Esophagus muscularis mucosa (tissue), 4 donors: ENCODE data around the gene HSD11B1. TPM values are rescaled to one million over a fixed set of nuclear protein-coding genes. Genes with fewer than 3 reads are reported as not detected.
A peak's percentile ranks its signal among the peaks of the same experiment; 100 is the strongest.

Experiments used
- DNase-seq: peaks from one replicate; pipeline ENCODE4 v3.0.0-alpha.2; 2017; ENCODE audit errors: extremely low spot score
- H3K27ac ChIP-seq, 4 donors: fragments of 200-600 bp; sonication (generic); replicated peaks in 1 of 4; 1 replicate in 3 of 4; 2 replicates in 1 of 4; pipeline ENCODE4 v1.5.1; 2016 to 2019; ENCODE audit warnings: mild to moderate bottlenecking in 1 of 4
- H3K27me3 ChIP-seq, 4 donors: fragments of 200-600 bp; sonication (generic); one replicate each; pipeline versions ENCODE4 v1.5.1 to v1.6.0; 2016 to 2019
- H3K36me3 ChIP-seq, 4 donors: fragments of 200-600 bp; sonication (generic); one replicate each; pipeline ENCODE4 v1.5.1; 2016 to 2019
- H3K4me1 ChIP-seq, 4 donors: fragments of 200-600 bp; sonication (generic); one replicate each; pipeline ENCODE4 v1.5.1; 2016 to 2019
- H3K4me3 ChIP-seq, 4 donors: fragments of 200-600 bp; sonication (generic); 1 replicate in 2 of 4; 2 replicates in 2 of 4; pipeline ENCODE4 v1.5.1; 2016 to 2019; ENCODE audit warnings: mild to moderate bottlenecking in 4 of 4, moderate library complexity in 1 of 4
- H3K9me3 ChIP-seq, 4 donors: fragments of 200-600 bp; sonication (generic); 1 replicate in 3 of 4; 2 replicates in 1 of 4; pipeline ENCODE4 v1.5.1; 2016 to 2019
- CTCF ChIP-seq, 3 experiments: fragments of 200-600 bp in 2 of 3; fragments of 450-650 bp in 1 of 3; sonication (generic) in 2 of 3; IDR thresholded peaks; one replicate each; pipeline ENCODE4 v1.5.1; 2017 to 2019; ENCODE audit warnings: antibody characterized with exemption in 3 of 3, mild to moderate bottlenecking in 2 of 3, moderate library complexity in 1 of 3
- EP300 ChIP-seq: sonication (generic); formaldehyde crosslinking; IDR thresholded peaks from one replicate; pipeline ENCODE4 v1.6.1; 2017; ENCODE audit warnings: antibody characterized with exemption
- POLR2A ChIP-seq: fragments of 450-650 bp; IDR thresholded peaks from one replicate; pipeline ENCODE4 v1.6.1; 2017; ENCODE audit warnings: antibody characterized with exemption, moderate library complexity, mild to moderate bottlenecking, low read depth
- POLR2AphosphoS5 ChIP-seq, 2 donors: sonication (generic); formaldehyde crosslinking; IDR thresholded peaks; one replicate each; pipeline ENCODE4 v1.6.1; 2017; ENCODE audit warnings: antibody characterized with exemption in 2 of 2
- WGBS: methylation state at CpG from one replicate; pipeline ENCODE4 v1.1.5; 2018; 5-methylcytosine and 5-hydroxymethylcytosine counted together
- intact Hi-C: fragments of 100-400 bp; cut with DNase I; formaldehyde crosslinking; loops from one replicate; pipeline ENCODE4 v1.15.1; 2023
- total RNA-seq, 4 donors: library from RNA; depleted of rRNA; stranded (reverse); fragments of >200 nt; gene quantifications; one replicate each; pipeline versions ENCODE4 v1.1.0 to v1.2.1, GENCODE V29; 2016

Gene HSD11B1
- total RNA-seq, 4 donors from 2014 or later, result 5.0 to 17.2 (median 6.2) TPM

GRCh38 chr1:209670441-209671082 lies 34.1 kb upstream of the HSD11B1 start:
- Histone ChIP-seq H3K4me3 (no peak overlapping the region), H3K9me3 (no peaks in the 10 kb centered on the region), H3K27ac (no peak overlapping the region), H3K4me1 (peaks cover 23 to 27% (median 23%) of the 10 kb centered on the region in 4 donors), H3K36me3 (no peaks in the 10 kb centered on the region), H3K27me3 (no peaks in the 10 kb centered on the region)
- intact Hi-C loops, result no loop called here
- no peak for DNase-seq
- TF ChIP-seq EP300 (no peak), CTCF (IDR thresholded peaks at IDR 0.05) (no peak)
- WGBS, result 100% methylated on average over 1 of the region's 1 CpG

- Histone ChIP-seq H3K9me3 (no peaks in the 10 kb centered on the region), H3K27me3 (no peaks in the 10 kb centered on the region), H3K4me3 (no peak overlapping the region), H3K27ac (peak overlapping the region in 1 of 4 donors; percentile 62), H3K4me1 (peaks cover 30 to 39% (median 32%) of the 10 kb centered on the region in 4 donors), H3K36me3 (no peaks in the 10 kb centered on the region)
- no peak for DNase-seq
- intact Hi-C loops, result no loop called here
- TF ChIP-seq CTCF (IDR thresholded peaks at IDR 0.05) (no peak), POLR2AphosphoS5 (IDR thresholded peaks at IDR 0.05) (peak in 1 of 2 donors; percentile 7)
- WGBS, result 72% methylated on average over 5 of the region's 5 CpGs
These were observed 31.7 kb upstream of the HSD11B1 start for GRCh38 chr1:209672705-209673630.

GRCh38 chr1:209673631-209674417 lies 30.8 kb upstream of the HSD11B1 start:
- Histone ChIP-seq H3K9me3 (no peaks in the 10 kb centered on the region), H3K4me1 (peaks cover 30 to 39% (median 32%) of the 10 kb centered on the region in 4 donors), H3K27me3 (no peaks in the 10 kb centered on the region), H3K27ac (peak overlapping the region in 2 of 4 donors; percentile 40 to 62), H3K36me3 (no peaks in the 10 kb centered on the region), H3K4me3 (no peak overlapping the region)
- no peak for TF ChIP-seq POLR2A
- peak in 1 of 2 donors; percentile 8 for TF ChIP-seq POLR2AphosphoS5 (IDR thresholded peaks at IDR 0.05)
- no peak for DNase-seq
- 67% methylated on average over 7 of the region's 7 CpGs for WGBS
- intact Hi-C loops, result no loop called here

- WGBS, result 4% methylated on average over 28 of the region's 47 CpGs
- Histone ChIP-seq H3K36me3 (no peaks in the 10 kb centered on the region), H3K9me3 (no peaks in the 10 kb centered on the region), H3K27me3 (no peaks in the 10 kb centered on the region), H3K27ac (peak within 1 kb of the TSS; percentile 32 to 63 (median 57)), H3K4me1 (peaks cover 30 to 39% (median 32%) of the 10 kb centered on the region in 4 donors), H3K4me3 (peak within 1 kb of the TSS; percentile 50 to 66 (median 55))
- TF ChIP-seq CTCF (IDR thresholded peaks at IDR 0.05), result no peak
- peak in 1 of 2 donors; percentile 44 for TF ChIP-seq POLR2AphosphoS5 (IDR thresholded peaks at IDR 0.05)
- intact Hi-C loops, result no loop called here
- peak; percentile 93 for DNase-seq
These were observed 29.6 kb upstream of the HSD11B1 start, which contains the start of gene G0S2 for GRCh38 chr1:209674957-209675564. G0S2 (plus strand) TSS chr1:209675412; CDS start chr1:209675685, 273 bp downstream.
